ENCODE results near the gene RPH3AL.

RPH3AL gene

DNA sequence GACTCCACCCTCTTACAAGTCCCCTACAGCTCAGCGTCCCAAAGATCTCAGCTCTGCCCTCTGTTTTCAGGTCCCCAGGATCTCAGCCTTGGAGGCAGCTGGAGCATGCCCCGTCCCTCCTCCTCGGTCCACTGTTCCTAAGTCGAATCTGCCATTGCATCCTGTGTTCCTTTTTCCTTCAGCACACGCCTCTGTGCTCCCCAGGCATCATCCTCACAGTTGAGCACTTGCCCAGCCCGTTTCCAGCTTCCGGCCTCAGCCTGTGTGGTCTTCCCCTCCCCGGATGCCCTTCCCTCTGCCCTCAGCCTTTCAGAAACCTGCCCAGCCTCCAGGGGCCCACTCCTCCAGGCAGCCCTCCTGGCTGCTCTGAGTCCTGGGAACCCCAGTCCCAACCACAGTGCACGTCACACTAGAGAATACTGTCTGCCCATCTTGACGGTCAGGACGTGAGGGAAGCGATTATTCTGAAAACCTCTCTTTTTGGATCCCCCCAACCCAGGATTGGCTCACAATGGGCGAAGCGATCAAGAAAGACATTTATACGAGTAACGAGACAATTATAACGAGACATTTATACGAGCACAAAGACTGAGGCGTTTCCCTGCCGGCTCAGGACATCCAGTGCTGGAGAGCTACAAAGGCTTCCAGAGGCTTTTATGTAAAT lies 41.4 kb downstream of the RPH3AL start:
- Mint-ChIP-seq H3K27ac (no peak overlapping the region), H3K4me1 (no peaks in the 10 kb centered on the region), H3K9me3 (peaks cover 15 to 21% of the 10 kb centered on the region in 2 donors), H3K27me3 (no peaks in the 10 kb centered on the region), H3K4me3 (no peak overlapping the region)
- no peak for ATAC-seq
- no peak for DNase-seq

DNA sequence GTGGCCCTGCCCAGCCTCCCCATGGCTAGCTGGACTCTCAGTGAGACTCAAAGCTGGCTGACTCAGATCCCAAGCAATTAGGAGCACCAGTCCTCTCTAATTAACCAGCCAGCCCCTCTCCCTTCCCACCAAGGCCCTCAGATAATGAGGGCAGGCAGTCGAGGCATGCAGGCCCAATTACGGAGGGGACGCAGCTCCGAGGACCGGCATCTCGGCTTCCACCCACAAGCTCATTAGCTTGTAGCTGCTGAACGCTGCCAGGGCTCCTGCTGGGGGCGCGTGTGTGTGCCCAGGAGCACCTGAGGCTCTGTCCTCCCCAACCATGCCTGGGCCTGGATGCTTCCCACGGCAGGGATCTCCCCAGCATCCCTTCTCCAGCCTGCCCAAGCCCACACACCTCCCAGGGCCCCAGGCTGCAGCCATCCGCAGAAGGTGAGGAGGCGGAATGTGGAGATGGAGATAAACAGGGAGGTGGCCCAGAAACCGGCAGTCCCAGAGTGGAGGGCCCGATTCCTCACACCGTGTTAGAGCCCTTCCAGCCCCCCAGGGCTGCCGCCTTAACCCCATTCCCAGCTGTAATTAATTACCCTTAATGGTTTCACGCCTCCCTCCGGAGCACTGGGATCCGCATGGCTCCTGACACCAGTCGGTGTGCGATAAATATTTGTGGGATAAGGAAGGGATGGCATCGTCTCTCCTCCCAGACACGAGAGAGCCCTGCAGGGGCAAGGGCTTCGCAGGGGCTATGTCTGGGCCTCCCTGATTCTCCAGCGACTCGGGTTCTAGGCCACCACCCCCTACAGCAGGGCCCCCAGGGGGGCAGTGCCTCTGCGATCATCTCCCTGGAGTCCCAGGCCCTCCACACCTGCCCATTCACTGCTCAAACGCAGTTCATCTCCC lies 42.2 kb downstream of the RPH3AL start:
- H3K9me3 Mint-ChIP-seq, result peaks cover 7 to 12% of the 10 kb centered on the region in 2 donors
- no peaks in the 10 kb centered on the region for H3K4me1 Mint-ChIP-seq
- H3K4me3 Mint-ChIP-seq, result no peak overlapping the region
- DNase-seq, result no peak
- H3K27me3 Mint-ChIP-seq, result no peaks in the 10 kb centered on the region
- no peak for ATAC-seq
- H3K27ac Mint-ChIP-seq, result no peak overlapping the region

DNA sequence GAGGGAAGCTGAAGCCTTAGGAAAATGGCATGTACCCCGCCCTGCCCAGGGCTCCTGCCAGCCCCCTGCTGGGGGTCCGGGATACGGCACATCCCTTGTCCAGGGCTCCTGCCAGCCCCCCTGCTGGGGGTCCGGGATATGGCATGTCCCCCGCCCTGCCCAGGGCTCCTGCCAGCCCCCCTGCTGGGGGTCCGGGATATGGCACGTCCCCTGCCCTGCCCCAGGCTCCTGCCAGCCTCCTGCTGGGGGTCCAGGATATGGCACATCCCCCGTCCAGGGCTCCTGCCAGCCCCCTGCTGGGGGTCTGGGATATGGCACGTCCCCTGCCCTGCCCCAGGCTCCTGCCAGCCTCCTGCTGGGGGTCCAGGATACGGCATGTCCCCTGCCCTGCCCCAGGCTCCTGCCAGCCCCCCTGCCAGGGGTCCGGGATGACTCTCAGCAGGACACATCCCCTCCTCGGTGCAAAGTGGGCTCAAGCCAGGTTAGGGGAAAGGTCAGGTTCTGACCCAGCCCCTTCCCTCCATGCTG lies 43.2 kb downstream of the RPH3AL start:
- Mint-ChIP-seq H3K27me3 (no peaks in the 10 kb centered on the region), H3K4me1 (no peaks in the 10 kb centered on the region), H3K4me3 (no peak overlapping the region), H3K9me3 (peaks cover under 1 to 2% of the 10 kb centered on the region in 2 donors), H3K27ac (no peak overlapping the region)
- DNase-seq (peak; percentile 39 to 57), ATAC-seq (peak; percentile 54)

DNA sequence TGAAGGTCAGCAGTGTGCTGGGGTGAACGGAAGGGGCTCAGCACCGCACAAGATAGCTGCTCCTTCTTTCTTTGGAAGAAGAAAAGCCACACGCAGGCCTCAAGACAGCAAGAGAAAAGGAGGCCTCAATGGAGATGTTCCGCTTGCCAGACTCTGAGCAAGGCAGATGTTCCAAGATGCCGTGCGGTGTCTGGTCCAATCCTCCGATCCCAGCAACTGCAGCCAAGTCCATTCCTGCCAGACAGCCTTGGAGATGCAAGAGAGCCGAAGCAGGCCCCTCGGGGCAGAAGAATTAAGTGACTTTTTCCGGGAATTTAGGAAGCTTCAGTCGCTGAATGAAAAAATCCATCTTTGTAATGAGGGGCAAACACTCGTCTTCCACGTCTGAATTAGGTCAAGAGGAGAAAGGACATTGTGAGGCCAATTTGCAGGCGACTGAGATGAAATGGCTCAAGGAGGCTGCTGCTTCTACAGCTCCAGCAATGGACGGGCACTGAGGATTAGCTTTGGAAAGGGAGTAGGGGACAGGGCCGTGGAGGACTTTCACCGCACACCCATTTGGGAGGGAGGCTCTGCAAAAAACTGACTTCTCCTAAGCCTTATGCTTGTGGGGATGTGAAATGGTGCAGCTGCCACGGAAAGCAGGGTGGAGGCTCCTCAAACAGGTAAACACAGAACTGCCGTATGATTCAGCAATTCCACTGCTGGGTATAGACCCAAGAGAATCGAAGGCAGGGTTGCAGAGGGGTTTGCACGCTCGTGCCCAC lies 44.7 kb downstream of the RPH3AL start:
- DNase-seq, result no peak
- Mint-ChIP-seq H3K27ac (no peak overlapping the region), H3K4me3 (no peak overlapping the region), H3K9me3 (no peaks in the 10 kb centered on the region), H3K4me1 (no peaks in the 10 kb centered on the region), H3K27me3 (no peaks in the 10 kb centered on the region)
- no peak for ATAC-seq

DNA sequence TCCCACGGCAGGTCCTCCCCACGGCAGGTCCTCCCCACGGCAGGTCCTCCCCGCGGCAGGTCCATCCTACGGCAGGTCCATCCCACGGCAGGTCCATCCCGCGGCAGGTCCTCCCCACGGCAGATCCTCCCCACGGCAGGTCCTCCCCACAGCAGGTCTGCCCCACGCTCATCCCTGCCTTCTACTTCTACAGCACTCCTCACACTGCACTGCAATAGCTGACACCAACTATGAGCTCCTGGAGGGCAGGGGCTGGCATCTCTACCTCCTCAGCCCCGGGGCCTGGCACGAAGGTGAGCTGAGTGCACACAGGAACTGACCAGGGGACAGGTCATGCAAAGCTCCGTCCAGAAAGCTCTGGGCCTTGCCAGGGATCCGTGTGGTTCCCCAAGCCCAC lies 45.3 kb downstream of the RPH3AL start:
- H3K9me3 Mint-ChIP-seq, result no peaks in the 10 kb centered on the region
- DNase-seq, result no peak
- H3K4me1 Mint-ChIP-seq, result no peaks in the 10 kb centered on the region
- no peak for ATAC-seq
- no peak overlapping the region for H3K4me3 Mint-ChIP-seq
- no peaks in the 10 kb centered on the region for H3K27me3 Mint-ChIP-seq
- H3K27ac Mint-ChIP-seq, result no peak overlapping the region

DNA sequence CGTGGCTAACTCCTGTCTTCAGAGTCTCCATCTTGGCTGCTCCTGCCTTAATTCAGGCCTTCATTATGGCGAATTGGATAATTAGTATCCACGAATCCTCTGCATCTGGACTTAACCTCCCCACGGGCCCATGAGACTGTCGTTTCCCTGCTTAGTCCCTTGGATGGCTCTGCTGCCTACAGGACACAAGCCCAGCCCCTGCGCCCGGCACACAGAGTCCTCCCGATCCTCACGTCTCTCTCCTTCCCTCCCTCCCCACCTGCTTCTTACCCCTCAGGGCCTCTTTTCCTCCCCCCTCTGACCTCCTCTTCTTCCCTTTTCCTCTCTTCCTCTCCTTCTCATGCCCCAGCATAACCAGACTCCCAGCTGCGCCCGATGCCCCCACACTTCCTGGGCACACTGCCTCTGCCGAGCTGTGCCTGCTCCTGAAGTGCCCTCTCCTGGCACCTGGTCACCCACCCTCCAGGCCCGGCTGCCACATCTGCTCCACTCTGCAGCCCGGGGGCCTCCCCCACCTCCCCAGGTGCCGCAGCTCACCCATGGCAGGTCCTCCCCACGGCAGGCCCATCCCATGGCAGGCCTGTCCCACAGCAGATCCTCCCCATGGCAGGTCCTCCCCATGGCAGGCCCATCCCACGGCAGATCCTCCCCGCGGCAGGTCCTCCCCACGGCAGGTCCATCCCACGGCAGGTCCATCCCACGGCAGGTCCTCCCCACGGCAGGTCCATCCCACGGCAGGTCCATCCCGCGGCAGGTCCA lies 45.9 kb downstream of the RPH3AL start:
- ATAC-seq, result no peak
- H3K9me3 Mint-ChIP-seq, result no peaks in the 10 kb centered on the region
- no peaks in the 10 kb centered on the region for H3K4me1 Mint-ChIP-seq
- peak overlapping the region in 1 of 2 donors; percentile 86 for H3K27ac Mint-ChIP-seq
- no peak overlapping the region for H3K4me3 Mint-ChIP-seq
- no peaks in the 10 kb centered on the region for H3K27me3 Mint-ChIP-seq
- DNase-seq, result no peak

DNA sequence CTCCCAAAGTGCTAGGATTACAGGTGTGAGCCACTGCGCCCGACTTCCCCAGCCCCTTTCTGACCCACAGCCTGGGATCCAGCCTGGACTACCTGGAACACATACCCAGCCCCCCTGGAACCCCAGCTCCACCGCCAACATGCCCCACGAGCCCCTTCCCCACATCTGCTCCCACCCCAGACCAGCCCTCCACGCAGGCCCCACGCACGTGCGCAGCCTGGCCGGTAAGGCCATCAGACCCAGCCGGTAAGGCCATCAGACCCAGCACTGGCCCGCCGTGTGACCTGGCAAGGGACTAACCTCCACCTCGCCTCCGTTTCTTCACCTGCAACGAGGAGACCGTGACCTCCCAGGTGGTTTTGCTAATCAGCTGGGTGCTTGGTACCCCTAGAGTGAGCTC lies 46.5 kb downstream of the RPH3AL start:
- no peaks in the 10 kb centered on the region for H3K27me3 Mint-ChIP-seq
- H3K9me3 Mint-ChIP-seq, result no peaks in the 10 kb centered on the region
- DNase-seq, result no peak
- no peak for ATAC-seq
- H3K4me1 Mint-ChIP-seq, result no peaks in the 10 kb centered on the region
- no peak overlapping the region for H3K4me3 Mint-ChIP-seq
- H3K27ac Mint-ChIP-seq, result no peak overlapping the region

DNA sequence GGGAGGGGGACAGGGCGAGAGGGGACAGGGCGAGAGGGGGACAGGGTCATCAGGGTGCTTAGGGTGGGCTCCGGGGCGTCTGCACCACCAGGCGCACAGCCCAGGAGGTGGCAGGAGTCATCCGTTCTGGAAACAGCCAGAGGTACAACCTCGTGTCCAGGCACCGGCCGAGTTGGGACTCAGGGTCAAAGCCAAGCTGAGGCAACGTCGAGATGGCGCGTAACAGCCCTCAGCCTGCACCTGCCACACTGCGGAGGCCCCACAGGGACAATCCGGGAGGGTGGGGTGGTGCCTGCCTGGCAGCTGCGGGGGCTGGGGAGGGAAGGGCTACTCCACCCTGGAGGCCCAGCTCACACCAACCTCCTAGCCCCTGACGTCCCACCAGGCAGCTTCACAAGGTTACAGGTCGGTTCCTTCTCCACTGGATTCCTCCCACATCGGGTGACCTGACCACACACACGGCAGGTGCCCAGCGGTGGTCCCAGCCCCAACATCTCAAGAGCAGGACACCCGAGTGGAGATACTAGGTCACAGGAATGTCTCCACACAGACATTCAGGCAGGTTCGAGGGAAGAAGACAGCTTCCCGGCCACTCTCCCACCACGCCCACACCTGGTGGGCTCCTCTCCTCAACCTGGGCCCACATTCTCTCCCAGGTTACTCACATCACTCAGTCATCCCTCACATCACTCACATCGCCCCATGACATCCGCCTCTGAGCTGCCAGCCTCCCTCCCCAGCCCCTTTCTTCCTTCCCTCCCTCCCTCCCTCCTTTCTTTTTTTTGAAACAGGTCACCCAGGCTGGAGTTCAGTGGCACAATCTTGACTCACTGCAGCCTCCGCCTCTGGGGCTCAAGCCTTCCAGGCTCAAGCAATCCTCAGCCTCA lies 47.3 kb downstream of the RPH3AL start:
- ATAC-seq (peak; percentile 55), DNase-seq (no peak)
- Mint-ChIP-seq H3K27me3 (no peaks in the 10 kb centered on the region), H3K4me3 (no peak overlapping the region), H3K4me1 (no peaks in the 10 kb centered on the region), H3K9me3 (no peaks in the 10 kb centered on the region), H3K27ac (no peak overlapping the region)

DNA sequence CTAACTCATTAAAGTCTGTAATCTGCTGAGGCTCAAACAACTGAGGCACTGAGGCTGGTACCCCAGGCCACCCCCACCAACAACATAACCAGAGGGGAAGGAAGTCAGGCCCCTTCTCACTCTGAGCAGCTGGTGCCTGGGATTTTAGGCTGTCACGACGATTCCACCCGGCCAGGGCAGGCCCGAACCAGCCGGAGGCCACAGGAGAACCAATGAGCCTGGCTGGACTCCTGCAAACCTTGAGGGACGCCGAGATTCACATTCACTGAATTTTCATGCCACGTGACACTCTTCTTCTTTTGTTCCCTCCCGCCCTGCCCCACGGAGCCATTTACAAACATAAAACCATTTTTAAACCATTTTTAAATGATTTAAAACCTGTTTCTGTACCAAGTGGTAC lies 48.1 kb downstream of the RPH3AL start:
- Mint-ChIP-seq H3K4me3 (no peak overlapping the region), H3K27me3 (no peaks in the 10 kb centered on the region), H3K9me3 (no peaks in the 10 kb centered on the region), H3K27ac (no peak overlapping the region), H3K4me1 (no peaks in the 10 kb centered on the region)
- DNase-seq (no peak), ATAC-seq (no peak)

DNA sequence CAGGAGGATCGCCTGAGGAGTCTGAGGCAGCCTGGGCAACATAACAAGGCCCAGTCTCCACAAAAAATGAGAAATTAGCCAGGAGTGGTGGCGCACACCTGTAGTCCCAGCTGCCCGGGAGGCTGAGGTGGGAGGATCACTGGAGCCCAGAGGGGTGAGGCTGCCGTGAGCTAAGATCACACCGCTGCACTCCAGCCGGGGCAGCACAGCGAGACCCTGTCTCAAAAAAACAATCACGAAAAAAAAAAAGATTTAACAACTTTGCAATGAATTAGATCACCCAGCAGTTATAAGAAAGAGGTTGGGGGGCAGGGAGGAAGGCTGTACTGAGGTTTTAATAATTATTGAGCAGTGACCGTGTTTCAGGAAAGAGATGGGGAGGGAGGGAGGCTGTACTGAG lies 49.4 kb downstream of the RPH3AL start:
- ATAC-seq (no peak), DNase-seq (no peak)
- H3K27ac Mint-ChIP-seq, result no peak overlapping the region
- no peaks in the 10 kb centered on the region for H3K27me3 Mint-ChIP-seq
- H3K4me3 Mint-ChIP-seq, result no peak overlapping the region
- no peaks in the 10 kb centered on the region for H3K4me1 Mint-ChIP-seq
- H3K9me3 Mint-ChIP-seq, result no peaks in the 10 kb centered on the region

DNA sequence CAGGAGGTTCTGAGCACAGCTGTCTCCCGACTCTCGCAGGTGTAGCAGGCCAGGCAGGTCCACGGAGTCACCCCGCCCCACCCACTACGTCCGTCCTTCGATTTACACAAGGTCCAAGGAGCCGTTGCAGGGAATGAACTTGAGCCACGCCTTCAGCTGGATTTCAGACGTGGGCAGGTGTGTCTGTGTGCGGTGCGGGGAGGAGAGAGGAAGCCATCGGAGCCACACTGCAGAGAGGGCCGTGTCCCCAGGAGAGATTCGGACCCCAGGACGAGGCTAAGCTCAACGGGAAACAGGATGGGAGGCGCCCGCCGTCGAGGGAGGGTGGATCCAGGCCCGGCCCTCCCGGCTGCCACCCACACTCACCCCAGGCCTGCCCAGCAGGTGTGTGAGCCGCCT lies 50.3 kb downstream of the RPH3AL start:
- ATAC-seq, result no peak
- H3K27me3 Mint-ChIP-seq, result no peaks in the 10 kb centered on the region
- H3K4me3 Mint-ChIP-seq, result no peak overlapping the region
- H3K4me1 Mint-ChIP-seq, result no peaks in the 10 kb centered on the region
- no peaks in the 10 kb centered on the region for H3K9me3 Mint-ChIP-seq
- DNase-seq, result no peak
- no peak overlapping the region for H3K27ac Mint-ChIP-seq

DNA sequence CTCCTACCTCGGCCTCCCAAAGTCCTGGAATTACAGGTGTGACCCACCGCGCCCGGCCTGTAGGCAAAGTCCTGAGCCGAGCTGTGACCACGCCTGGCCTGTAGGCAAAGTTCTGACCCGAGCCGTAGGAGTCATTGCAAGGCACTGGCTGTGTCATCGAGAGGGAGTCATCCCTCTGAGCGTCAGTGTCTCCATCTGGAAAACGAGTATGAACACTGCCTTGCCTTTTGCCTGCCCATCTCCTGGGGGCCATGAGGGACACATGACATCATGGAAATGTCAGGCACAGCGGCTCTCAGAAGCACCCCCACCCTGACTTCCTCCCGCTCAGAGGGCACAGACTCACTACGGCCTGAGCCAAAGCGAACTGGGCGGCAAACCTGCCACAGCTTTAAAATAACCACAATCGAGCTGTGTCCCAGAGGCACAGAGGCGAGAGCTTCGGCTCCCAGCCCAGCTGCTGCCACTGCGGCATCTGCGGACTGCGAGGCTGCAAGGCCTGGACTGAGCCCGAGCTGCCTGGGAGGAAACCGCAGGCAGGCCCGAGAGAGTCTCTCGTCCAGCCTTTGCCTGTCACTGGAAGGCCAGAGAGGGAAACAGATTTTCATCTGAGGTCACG lies 50.8 kb downstream of the RPH3AL start:
- no peak for ATAC-seq
- Mint-ChIP-seq H3K27ac (no peak overlapping the region), H3K9me3 (no peaks in the 10 kb centered on the region), H3K4me1 (no peaks in the 10 kb centered on the region), H3K27me3 (no peaks in the 10 kb centered on the region), H3K4me3 (no peak overlapping the region)
- DNase-seq, result no peak

DNA sequence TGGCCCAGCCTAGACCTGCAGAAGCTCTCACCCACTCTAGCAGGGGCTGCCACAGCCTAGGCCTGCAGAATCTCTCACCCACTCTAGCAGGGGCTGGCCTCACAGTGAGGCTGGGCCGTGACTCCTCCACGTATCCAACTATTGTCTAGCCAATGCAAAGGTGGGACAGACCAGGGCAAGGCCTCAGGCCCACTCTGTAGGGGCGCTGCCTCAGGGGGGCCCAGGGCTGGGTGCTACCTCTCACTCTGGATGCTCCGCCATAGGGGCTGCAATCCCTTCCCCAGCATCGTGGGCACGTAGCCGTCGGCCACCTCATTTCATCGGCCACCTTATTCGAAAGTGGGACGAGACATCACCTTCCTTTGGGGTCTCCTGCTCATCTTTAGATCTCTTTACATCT lies 51.7 kb downstream of the RPH3AL start:
- H3K9me3 Mint-ChIP-seq, result no peaks in the 10 kb centered on the region
- no peaks in the 10 kb centered on the region for H3K27me3 Mint-ChIP-seq
- DNase-seq (no peak), ATAC-seq (no peak)
- no peak overlapping the region for H3K4me3 Mint-ChIP-seq
- H3K4me1 Mint-ChIP-seq, result no peaks in the 10 kb centered on the region
- H3K27ac Mint-ChIP-seq, result peak overlapping the region in 1 of 2 donors; percentile 20

DNA sequence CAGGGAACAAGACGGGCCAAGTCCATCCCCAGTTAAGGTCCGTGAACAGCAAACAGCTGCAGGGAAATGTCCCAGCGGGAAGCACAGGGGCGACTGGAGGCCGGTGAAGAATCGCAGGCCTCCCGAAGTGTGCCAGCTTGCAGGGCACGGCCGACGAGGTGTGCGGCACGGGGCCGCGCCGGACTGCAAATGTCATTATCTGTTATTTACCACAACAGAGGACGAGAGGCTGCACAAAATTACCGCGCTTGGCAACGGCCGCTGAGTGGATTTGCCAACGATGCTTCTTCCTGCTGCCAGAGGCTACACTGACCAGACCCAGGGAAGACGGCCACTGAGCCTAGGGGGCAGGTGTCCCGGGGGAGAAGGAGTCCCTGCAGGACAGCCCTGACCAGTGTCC lies 53.1 kb downstream of the RPH3AL start:
- ATAC-seq (no peak), DNase-seq (no peak)
- H3K27ac Mint-ChIP-seq, result no peak overlapping the region
- no peaks in the 10 kb centered on the region for H3K27me3 Mint-ChIP-seq
- no peaks in the 10 kb centered on the region for H3K9me3 Mint-ChIP-seq
- no peaks in the 10 kb centered on the region for H3K4me1 Mint-ChIP-seq
- no peak overlapping the region for H3K4me3 Mint-ChIP-seq

Data from stimulated activated naive CD8-positive, alpha-beta T cell treated with anti-CD3 and anti-CD28 coated beads, Interleukin-15, amount 100 ng/mL, for 72 hours (primary cell).